Measurements from ENCODE around the gene APBA2. TPM values are rescaled to one million over a fixed set of nuclear protein-coding genes. Genes with fewer than 3 reads are reported as not detected.

APBA2 gene
- total and polyA plus RNA-seq, 10 of the 15 experiments (the other 5 are each of a cell fraction or from before 2014, with no cell fraction given): 0.06 to 0.26 (median 0.07) TPM; not detected in 7

DNA sequence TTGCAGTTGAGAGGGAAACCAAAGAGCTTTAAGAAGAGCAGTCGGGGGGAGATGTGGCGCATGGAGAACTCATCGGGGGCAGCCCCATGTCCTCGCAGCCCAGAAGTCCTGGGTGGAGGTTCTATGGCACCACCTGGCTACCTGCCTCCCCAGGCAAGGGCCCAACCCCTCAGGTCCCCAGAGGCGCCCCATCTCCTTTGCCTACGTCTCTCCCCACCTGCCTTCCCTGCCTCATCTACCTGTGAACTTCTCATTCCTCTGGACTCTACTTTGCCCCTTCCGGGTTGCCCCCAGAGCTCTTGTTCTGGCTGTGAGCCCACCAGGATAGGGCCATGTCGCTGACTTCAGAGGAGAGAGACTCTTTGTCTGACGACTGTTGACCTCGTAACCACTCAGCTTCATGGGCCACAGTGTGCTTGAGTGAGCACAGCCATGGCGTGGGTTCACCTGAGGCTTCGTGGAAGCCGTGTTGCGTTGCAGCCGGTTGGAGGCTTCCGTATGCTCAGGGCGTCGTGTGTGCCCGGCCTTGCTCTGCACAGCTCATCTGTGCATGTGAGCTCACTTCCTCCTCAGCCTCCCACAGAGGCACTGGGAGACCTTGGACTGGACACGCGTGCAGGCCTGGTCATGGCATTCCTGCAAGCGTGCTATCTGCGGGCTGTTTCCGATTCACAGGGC is 13.4 kb downstream of the APBA2 start:
- ChIA-PET CTCF (no interaction called here), POLR2A (no interaction called here), SMC1A (ENCODE audit: uncharacterized antibody, unreplicated experiment) (no interaction called here), RAD21 (ENCODE audit: unreplicated experiment) (no interaction called here)
- H3K27ac ChIP-seq (ENCODE audit: control insufficient read depth, insufficient read depth): no peak overlapping the region
- H3K4me2 ChIP-seq (ENCODE audit: control insufficient read depth, insufficient read depth): no peak overlapping the region
- H3K9ac ChIP-seq (ENCODE audit: control insufficient read depth, insufficient read depth, low read length): no peak overlapping the region
- H3K9me3 ChIP-seq (replicated peaks; ENCODE audit: control insufficient read depth, insufficient read depth, low read length): no peaks in the 10 kb centered on the region
- H3K4me3 ChIP-seq: no peak overlapping the region
- TF ChIP-seq YBX1 (IDR thresholded peaks at IDR 0.05) (no peak), SREBF2 (IDR thresholded peaks at IDR 0.05; ENCODE audit: low read length) (no peak), ZZZ3 (IDR thresholded peaks at IDR 0.05; ENCODE audit: control insufficient read depth, insufficient read length, low read depth) (no peak), FOS (IDR thresholded peaks at IDR 0.05; ENCODE audit: borderline replicate concordance, extremely low read depth, insufficient read length) (no peak), RELA (IDR thresholded peaks at IDR 0.05; ENCODE audit: borderline replicate concordance, partially characterized antibody) (no peak), ETV6 (conservative IDR thresholded peaks at IDR 0.05 in 1 of 2, IDR thresholded peaks at IDR 0.05 in 1 of 2; ENCODE audit: borderline replicate concordance in 1 of 2, low read depth in 1 of 2) (no peak), TCF7 (IDR thresholded peaks at IDR 0.05; ENCODE audit: borderline replicate concordance) (no peak), SUPT20H (IDR thresholded peaks at IDR 0.05; ENCODE audit: borderline replicate concordance, control insufficient read depth, low read depth, low read length) (no peak), CTCF (IDR thresholded peaks at IDR 0.05 in 2 of 3, conservative IDR thresholded peaks at IDR 0.05 in 1 of 3; ENCODE audit: control insufficient read depth in 2 of 3, extremely low read depth in 1 of 3, insufficient read depth in 1 of 3, low read depth in 3 of 3, low read length in 3 of 3) (no peak), ATF3 (IDR thresholded peaks at IDR 0.05; ENCODE audit: borderline replicate concordance, extremely low read depth, low read depth, low read length) (no peak)
- TF ChIP-seq, protein P1, sequence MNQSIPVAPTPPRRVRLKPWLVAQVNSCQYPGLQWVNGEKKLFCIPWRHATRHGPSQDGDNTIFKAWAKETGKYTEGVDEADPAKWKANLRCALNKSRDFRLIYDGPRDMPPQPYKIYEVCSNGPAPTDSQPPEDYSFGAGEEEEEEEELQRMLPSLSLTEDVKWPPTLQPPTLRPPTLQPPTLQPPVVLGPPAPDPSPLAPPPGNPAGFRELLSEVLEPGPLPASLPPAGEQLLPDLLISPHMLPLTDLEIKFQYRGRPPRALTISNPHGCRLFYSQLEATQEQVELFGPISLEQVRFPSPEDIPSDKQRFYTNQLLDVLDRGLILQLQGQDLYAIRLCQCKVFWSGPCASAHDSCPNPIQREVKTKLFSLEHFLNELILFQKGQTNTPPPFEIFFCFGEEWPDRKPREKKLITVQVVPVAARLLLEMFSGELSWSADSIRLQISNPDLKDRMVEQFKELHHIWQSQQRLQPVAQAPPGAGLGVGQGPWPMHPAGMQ (IDR thresholded peaks at IDR 0.05; ENCODE audit: borderline replicate concordance): no peak
- TF ChIP-seq, protein P2, sequence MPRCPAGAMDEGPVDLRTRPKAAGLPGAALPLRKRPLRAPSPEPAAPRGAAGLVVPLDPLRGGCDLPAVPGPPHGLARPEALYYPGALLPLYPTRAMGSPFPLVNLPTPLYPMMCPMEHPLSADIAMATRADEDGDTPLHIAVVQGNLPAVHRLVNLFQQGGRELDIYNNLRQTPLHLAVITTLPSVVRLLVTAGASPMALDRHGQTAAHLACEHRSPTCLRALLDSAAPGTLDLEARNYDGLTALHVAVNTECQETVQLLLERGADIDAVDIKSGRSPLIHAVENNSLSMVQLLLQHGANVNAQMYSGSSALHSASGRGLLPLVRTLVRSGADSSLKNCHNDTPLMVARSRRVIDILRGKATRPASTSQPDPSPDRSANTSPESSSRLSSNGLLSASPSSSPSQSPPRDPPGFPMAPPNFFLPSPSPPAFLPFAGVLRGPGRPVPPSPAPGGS (IDR thresholded peaks at IDR 0.05; ENCODE audit: borderline replicate concordance, insufficient read depth, low read depth, low read length, poor library complexity, severe bottlenecking): no peak
- no peak for ATAC-seq
- H2AFZ ChIP-seq (ENCODE audit: control insufficient read depth, low read depth, low read length): no peak overlapping the region
- H4K20me1 ChIP-seq (ENCODE audit: control insufficient read depth, insufficient read depth): no peaks in the 10 kb centered on the region
- no peaks in the 10 kb centered on the region for H3K27me3 ChIP-seq (replicated peaks in 1 of 2; ENCODE audit: control insufficient read depth in 2 of 2, insufficient read depth in 2 of 2, low read length in 1 of 2)
- BruUV-seq (replicated peaks): no TSS peak
- WGBS (ENCODE audit: insufficient coverage, insufficient replicate concordance, low lambda C conversion rate, missing lambda C conversion rate): 62% methylated on average over 24 of the region's 24 CpGs
- DNase-seq (ENCODE audit: low read depth, low spot score): no peak
- intact Hi-C loops (cut with micrococcal nuclease; ENCODE audit: unreplicated experiment): no loop called here
- H3K79me2 ChIP-seq (ENCODE audit: control insufficient read depth, insufficient read depth, low read length): no peaks in the 10 kb centered on the region
- no peaks in the 10 kb centered on the region; the same call in 1 of the 2 replicates for H3K4me1 ChIP-seq (ENCODE audit: control insufficient read depth, insufficient read depth, low read length)
- no peaks in the 10 kb centered on the region for H3K36me3 ChIP-seq (ENCODE audit: control insufficient read depth in 2 of 2, insufficient read depth in 2 of 2, low read length in 1 of 2)
- FAIRE-seq: no peak
- in situ Hi-C loops (cut with MboI): no loop called here
